HG02973 (cell line): ENCODE data around the gene FBN3.
"Not testable (repeated sequence)": the region's sequence is repeated elsewhere in the genome, so short reads cannot be mapped to it uniquely, and the experiment has no call there.

Experiments used
- ATAC-seq: cut with Tn5 transposase; IDR thresholded peaks from one replicate; pipeline ENCODE4 v1.9.1; 2021; ENCODE audit warnings: moderate library complexity; ENCODE audit not compliant: unreplicated experiment

The FBN3 gene

DNA sequence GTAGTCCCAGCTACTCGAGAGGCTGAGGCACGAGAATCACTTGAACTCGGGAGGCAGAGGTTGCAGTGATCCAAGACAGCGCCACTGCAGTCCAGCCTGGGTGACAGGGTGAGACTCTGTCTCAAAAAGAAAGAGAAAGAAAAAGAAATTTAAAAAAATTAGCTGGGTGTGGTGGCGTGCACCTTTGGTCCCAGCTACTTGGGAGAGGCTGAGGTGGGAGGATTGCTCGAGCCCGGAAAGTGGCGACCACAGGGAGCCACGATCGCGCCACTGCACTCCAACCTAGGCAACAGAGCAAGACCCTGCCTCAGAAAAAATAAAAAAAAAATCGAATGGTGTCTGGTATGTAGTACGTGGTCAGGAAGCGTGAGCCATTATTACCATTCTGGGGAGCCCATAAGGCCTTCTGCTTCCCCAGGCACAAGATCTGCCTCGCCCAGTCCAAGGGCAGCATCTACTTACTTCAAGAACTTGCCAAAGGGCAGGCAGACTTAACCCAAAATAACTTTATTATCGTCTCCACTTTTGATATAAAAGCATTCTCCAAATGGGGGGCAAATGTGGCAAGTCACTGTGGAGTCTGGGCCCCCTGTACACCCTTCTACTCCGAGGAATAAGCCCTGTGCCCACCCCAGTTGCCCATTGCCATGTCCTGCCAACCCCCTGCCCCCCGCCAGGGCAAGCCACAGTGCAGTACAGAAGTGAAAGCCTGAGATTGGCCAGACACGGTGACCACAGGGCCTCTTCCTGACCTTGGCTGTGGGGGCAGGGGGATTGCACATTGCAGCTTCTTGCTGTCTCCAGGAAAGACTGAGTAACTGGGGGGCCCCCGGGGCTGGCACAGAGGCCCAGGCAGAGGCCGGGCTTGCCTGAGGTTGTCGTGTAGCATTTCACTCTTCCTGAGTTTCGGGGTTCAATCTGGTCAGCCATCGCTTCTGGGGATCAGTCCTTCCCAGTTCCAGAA, 84.2 kb downstream of the FBN3 start:
- no peak for ATAC-seq

DNA sequence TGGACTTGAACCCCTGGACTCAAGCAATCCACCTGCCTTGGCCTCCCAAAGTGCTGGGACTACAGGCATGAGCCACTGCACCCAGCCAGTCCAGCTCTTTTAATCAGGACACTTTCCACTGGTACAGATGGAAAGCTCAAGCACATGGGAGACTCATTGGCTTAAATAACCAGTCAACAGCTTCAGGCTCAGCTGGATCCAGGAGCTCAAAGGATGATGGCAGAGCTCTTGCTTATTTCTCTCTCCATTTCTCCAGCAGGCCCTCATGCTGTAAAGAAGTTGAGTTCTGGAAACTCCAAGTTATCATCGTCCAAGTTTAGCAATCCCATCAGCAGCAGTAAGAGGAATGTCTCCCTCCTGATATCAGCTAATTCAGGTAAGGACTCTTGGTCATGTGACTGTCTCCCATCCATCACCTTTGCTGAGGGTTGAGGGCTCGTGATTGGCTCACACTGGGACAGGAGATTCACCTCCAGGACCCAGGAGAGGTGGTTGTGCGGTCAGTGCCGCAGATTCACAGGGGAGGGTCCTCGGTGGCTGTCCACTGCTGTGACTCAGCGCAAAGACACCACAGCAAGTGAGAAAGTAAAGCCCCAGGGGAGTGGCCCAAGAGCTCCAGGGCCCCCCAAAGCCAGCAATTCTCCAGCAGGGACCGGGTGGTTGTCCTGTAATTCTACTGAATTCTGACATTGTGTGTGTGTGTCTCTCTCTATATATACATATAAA, 91.7 kb downstream of the FBN3 start:
- ATAC-seq, result no peak

DNA sequence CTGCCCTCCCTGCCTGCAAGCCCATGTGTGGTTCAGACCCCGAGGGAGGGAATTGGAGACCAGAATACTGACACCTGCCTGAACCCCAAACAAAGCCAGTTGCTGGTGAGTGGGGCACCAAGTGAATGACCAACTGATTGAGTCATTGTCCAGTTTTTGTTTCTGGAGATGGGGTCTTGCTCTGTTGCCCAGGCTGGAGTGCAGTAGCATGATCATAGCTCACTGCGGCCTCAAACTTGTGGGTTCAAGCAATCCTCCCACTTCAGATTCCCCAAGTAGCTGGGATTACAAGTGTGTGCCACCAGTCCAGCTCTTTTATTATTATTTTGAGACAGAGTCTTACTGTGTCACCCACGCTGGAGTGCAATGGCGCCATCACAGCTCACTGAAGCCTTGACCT, 92.9 kb downstream of the FBN3 start:
- no peak for ATAC-seq

DNA sequence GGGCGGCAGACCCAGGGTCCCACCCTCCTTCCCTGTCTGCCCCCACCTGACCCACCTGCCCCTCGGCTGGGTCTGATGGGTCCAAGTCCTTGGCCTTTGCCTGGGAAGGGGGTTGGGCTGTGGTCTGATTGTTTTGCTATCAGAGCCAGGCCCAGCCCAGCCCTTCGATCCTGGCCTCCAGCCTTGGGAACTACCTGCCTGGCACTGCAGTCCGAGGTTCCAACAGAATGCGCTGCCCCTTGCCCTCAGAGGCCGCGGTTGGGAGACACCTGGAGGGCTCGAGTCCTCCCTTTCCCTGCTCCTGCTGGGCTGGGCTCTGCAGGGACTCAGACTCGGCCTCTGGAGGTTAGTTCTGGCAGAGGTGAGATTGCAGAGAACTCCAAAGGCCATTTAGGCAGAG, 95.2 kb downstream of the FBN3 start:
- no peak for ATAC-seq

DNA sequence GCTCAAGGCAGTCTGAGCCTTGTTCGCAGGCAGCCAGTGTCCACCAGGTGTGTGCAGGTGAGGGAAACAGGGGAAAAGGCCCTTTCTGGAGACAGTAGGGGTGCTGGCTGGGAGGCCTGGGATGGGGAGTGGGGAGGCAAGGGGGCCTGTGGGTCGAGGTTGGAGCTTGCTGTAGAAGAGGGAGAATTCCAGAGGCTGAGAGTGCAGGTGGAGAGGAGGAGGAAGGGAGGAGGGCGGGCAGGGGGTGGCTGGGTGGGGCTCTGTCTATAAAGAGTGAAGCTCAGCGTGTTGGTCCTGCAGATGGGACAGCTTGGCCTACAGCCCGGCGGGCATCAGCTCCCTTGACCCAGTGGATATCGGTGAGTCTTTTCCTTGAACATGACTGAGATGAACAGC, 96.9 kb downstream of the FBN3 start, which contains the start of gene CCL25:
TSS of gene CCL25 (plus strand) at position 297 of the 396 bp plus-strand sequence. CDS start 290 bp downstream, outside the sequence.
- no peak for ATAC-seq

DNA sequence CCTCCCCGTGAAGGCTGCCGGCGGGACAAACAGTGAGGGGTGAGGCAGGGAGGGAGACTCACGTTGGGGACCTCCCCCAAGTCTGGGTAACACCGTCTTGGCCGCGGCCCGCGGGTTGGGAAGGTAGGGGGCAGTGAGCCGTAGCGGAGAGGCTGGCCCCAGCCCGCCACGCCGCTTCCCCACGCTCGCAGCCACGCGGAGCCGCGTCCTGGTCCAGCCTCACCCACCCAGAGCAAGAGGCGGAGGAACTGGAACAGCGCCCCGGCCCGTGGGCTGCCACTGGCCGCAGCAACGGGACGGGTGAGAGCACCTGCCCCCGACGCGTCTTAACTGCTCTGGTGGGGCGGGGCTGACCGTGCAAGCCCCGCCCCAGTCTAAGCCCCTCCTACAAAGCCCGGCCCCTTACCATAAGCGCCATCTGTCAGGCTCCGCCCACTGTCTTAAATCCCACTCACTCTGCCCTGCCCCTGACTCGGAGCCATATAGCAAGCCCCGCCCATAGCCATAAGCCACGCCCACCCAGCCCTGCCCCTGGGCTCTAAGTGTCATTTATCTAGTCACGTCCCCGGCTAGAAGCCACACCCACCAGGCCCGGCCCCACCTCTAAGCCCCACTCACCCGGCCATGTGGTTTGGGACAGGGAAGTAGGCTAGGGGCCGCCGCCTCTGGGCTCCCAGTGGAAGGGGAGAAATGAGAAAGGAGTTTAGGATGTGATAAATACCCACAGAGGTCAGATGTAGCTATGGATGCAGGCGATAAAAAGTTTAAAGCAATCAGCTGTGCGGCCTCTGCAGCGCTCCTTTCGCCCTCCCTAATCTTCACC, 98.9 kb downstream of the FBN3 start:
- peak; percentile 73 for ATAC-seq

DNA sequence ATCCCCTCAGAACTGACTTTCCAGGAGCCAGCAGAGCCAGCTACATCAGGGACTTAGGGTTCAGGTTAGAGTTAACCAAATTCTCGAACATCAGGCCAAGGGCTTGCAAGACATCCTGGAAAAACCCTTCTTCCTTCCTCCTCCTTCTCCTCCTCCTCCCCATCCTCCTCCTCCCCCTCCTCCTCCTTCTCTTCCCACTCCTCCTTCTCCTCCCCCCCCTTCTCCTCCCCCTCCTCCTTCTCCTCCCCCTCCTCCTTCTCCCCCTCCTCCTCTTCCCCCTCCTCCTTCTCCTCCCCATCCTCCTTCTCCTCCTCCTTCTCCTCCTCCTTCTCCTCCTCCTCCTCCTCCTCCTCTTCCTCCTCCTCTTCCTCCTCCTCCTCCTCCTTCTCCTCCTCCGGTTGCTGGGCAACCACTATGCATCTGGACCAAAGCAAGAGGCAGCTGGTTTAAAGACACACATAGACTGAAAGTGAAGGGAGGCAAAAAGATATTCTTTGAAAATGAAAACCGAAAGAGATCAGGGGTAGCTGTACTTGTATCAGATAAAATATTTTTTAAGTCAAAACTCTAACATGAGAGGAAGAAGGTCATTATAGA, 102.7 kb downstream of the FBN3 start:
- ATAC-seq, result no peak

DNA sequence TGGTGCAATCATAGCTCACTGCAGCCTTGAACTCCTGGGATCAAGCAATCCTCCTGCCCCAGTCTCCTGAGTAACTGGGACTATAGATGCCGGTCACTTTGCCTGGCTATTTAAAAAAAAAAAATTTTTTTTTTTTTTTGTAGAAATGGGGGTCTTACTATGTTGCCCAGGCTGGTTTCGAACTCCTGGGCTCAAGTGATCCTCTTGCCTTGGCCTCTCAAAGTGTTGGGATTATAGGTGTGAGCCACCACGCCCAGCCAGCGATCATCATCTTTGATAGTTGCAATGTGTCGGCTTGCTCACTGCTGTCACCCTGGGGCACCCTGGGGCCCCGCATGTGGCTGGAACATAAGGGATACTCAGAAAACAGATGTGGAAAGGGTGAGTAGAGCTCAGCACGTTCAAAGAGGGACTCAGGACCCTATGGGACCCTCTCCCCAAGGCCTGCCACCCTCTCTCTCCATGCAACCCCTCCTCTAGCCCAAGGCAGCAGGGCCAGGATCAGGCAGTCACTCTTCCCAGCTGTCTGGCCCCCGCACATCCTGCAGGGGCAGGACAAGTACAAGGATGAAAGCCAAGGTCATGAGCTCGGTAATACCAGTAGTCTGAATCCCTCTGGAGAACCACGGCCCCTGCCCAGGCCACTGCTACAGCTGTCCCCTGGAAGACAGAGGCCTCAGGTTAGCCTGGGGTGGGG, 103.4 kb downstream of the FBN3 start:
- no peak for ATAC-seq

DNA sequence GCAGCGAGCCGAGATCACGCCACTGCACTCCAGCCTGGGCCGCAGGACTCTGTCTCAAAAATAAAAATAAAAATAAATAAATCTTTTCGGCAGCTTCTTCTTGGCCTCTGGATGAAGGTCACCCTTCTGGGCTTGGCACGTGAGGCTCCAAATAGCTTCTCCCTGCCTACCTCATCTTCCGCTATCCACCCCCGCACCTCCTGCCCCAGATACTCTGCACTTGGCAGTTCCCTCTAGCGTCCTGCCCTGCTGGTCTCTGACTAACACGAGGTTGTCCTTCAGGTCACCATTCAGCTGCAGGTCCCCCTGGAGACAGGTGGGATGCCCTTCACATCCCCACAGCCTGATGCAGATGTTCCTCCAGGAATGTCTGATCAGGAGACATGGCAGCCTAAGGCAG, 105.4 kb downstream of the FBN3 start:
- no peak for ATAC-seq

DNA sequence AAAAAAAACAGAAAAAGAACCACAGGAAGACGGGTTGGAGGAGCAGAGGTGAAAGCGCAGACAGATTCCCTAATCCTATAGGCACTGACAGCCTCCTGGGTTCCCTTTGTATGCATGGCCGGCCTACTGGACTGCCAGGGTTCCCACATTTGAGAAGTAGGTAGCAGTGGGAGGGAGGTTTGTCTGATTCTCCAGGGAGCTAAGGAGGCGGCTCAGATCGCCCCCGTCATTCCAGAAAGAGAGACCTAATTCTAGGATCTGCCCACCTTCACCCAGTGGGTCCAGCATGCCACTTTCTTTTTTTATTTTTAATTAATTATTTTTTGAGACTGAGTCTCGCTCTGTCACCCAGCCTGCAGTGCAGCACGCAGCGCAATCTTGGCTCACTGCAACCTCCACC, 106.5 kb downstream of the FBN3 start:
- ATAC-seq, result no peak

DNA sequence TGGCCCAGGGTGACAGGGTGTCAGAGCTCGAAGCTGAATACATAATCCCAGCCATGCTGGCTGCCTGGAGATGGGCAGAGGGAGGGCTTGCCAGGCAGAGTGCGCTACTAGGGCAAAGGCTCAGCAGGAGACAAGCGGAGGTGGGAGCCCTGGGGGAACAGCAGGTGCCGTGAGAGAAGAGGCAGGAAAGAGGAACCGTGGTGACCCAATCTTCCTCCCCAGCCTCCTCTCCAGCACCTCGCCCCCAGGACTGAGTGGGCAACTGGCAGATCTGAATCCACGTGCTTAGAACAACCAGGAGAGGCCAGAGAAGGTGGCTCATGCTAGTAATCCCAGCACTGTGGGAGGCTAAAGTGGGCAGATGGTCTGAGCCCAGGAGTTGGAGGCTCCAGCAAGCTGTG, 107.9 kb downstream of the FBN3 start:
- no peak for ATAC-seq

DNA sequence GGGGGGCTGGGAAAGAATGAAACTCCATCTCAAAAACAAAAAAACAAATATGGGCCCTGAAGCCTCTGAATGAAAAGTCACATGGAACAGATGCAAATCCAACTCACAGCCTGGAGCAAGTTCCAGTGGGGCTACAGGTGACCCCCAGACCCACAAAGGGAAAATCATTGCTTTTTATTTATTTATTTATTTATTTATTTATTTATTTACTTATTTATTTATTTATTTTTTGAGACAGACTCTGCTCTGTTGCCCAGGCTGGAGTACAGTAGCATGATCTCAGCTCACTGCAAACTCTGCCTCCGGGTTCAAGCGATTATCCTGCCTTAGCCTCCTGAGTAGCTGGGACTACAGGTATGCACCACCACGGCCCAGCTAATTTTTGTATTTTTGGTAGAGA, 110.2 kb downstream of the FBN3 start:
- no peak for ATAC-seq

DNA sequence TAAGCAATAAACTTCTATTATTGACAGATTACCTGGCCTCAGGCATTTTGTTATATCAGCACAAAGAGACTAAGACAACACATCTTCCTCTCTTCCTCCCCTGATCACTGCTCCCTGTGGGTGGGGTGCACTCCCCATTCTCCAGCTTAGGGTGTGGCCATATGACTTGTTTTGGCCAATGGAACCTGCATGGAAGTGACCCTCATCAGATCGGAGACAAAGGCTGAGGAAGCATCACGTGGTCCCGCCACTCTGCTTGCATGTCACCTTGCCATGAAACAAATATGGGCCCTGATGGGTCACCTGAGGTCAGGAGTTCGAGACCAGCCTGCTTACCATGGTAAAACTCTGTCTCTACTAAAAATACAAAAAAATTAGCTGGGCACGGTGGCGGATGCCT, 110.6 kb downstream of the FBN3 start:
- ATAC-seq, result no peak

DNA sequence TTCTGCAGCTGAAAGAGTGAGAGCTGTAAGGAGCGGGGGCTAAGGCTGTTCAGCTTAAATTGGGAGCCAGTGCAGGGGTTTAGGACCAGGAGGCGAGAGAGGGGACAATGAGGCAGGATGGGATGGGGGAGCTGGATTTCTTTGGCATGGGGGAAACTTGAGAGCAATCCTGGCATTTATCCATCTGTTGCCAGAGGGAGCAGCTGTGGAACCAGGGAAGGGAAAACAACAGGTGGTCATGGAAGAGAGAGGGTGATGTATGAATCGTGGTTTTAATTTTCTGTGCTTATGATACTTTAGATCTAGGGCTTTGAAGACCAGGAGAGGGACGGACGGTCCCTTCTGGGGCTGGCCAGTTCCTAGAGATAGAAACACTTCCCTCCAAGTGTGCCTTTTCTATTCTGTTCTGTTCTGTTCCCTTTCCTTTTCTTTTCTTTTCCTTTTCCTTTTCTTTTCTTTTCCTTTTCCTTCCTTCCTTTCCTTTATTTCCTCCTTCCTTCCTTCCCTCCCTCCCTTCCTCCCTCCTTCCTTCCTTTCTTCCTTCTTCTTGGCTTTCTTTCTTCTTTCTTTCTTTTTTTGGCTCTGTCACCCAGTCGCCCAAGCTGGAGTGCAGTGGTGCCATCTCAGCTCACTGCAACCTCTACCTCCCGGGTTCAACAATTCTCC, 112.8 kb downstream of the FBN3 start:
- no peak for ATAC-seq

DNA sequence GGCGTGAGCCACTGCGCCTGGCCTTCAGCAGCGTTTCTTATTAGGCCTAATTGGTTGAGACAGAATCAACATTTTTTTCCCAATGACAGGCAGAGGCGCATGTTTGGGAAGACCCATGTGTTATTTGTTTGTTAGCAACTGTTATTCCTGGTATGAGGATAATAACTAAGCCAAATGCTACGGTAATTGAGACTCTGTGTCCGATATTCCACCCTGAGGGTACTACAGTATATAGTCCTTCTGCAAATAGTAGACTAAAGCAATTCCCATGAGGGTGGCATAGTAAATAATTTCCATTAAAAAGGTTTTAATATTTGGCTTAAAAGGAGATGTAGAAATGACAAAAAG, 115.2 kb downstream of the FBN3 start:
- ATAC-seq, result no peak

DNA sequence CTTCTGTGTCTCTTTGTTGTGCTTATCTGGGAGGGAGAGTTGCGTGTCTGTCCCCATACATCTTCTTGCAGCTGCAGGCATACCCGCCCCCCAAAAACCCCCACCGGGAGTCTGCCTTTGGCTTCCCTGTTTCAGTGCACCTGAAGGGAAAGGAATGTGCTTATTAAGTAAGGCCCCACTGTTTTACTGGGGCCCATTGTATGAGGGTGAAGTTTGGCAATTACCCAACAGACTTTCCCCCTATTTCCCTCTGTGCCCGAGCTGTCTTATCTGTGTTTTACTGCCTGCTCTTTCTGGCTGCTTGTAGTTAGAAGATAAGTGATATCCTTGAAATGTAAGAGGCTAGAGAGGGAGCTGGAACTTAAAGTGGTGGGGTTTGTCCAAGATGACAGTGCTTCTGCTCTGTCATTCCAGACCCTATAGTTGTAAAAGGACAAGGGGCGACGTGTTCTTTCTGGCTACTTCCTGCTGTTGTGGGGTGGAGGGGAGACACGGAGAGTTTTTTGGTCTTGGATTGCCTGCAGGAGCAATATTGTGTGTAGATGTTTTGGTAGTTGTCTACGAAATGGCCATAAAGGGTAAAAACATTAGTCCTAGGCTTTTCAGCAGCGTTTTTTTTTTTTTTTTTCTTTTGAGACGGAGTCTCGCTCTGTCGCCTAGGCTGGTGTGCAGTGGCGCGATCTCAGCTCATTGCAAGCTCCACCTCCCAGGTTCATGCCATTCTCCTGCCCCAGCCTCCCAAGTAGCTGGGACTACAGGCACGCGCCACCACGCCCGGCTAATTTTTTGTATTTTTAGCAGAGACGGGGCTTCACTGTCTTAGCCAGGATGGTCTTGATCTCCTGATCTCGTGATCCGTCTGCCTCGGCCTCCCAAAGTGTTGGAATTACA, 115.9 kb downstream of the FBN3 start:
- not testable (repeated sequence) for ATAC-seq

DNA sequence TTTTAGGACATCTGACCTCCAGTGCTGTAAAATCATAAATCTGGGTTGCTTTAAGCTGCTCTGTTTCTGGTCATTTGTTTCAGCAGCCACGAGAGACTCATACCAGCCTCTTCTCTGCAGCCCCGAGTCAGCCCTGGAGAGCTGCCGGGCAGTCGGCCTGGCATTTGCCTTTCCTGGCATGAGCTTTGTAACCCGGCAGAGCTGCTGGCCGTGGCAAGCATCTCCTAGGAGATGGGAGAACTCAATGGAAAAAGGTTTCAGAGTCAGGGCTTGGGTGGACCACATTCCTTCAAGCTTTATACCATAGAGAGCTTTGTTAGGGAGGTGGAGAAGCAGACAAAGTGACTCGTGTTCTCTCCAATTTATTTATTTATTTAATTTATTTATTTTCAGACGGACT, 118.4 kb downstream of the FBN3 start:
- no peak for ATAC-seq

DNA sequence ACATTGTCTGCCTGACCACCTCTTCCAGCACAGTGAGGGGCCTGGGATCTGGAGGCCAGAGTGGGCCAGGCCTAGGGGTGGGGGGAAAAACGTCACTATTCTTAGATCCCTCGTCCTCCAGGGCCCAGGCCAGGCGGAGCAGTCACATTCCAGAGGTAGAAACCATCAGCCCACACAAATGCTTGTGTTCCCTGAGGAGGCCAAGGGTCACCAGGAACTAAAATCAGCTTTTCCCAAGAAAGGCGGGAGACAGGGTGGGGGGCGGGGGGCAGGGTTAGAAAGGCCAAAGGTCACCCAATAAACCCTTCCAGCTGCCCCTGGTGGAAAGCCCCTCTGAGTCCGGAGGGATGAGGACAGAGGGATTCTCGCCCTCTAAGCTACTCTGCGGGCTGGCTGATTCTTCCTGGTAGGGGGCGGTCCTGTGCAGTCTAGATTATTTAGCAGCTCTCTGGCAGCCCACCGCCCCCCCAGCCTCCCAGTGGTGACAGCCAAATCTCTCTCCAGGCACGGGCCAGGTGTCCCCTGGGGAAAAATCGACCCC, 120.4 kb downstream of the FBN3 start:
- ATAC-seq, result no peak

DNA sequence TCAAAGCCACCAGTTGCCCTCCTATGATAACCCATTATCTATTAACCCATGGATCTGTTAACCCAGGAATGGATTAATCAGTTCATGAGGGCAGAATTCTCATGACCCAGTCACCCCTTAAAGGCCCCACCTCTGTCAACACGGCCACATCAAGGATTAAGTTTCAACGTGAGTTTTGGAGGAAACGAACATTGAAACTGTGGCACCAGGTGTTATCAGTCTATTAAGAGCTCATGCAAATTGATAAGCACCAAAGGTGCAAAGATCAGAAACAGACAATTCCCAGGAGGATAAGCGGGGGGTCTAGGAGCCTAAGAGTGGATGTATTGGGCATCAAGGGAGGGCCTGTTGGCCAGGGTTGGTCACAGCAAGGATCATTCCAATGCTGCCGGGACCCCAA, 124.1 kb downstream of the FBN3 start:
- no peak for ATAC-seq
